ENCODE measurements around the gene NSD1. TPM values are rescaled to one million over a fixed set of nuclear protein-coding genes. Genes with fewer than 3 reads are reported as not detected.

NSD1 gene
- total and polyA plus RNA-seq, 2 of the 8 experiments (the other 6 are each of a cell fraction or from before 2014, with no cell fraction given): 22.8 to 168 TPM

DNA sequence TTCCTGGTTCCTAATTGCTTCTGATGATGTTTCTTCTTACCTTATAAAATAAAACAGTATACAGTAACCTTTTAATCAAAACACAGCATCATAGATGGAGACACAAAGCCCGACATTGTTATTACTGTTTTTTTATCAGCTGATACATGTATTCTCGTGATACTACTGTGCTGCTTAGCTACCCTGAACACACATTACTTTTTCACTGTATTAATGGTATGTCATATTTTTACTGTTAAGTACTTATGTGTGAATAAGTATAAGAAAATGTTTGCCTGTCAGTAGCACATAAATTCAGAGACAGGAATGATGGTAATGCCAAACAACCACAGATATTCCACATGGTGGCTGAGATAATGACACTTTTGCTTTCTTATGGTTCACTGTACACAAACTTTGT is 101.3 kb downstream of the NSD1 start:
- H3K4ac ChIP-seq (replicated peaks; ENCODE audit: insufficient read length, low read depth, low read length): no peak overlapping the region
- H3K36me3 ChIP-seq (ENCODE audit: control insufficient read depth in 2 of 4, insufficient read depth in 4 of 4, low read length in 3 of 4): peaks cover 3 to 53% (median 30%) of the 10 kb centered on the region in 4 experiments
- no peak overlapping the region for H3K27ac ChIP-seq (ENCODE audit: low read depth, low read length)
- no peak overlapping the region for H3K9ac ChIP-seq (replicated peaks in 1 of 4; ENCODE audit: extremely low read depth in 1 of 4, low read depth in 3 of 4, low read length in 3 of 4)
- CTCF ChIA-PET (ENCODE audit: partially characterized antibody): interaction anchor here (0.9 to 1.3 kb wide), 3 partner anchors 10 to 43 kb away, joined by 3 to 4 read pairs (median 3); no protein-coding TSS in a partner anchor
- H2BK20ac ChIP-seq (ENCODE audit: low read length): no peak overlapping the region
- H2BK15ac ChIP-seq (ENCODE audit: low read length): no peak overlapping the region
- 89% methylated on average over 2 of the region's 2 CpGs; no CpG with 5 or more reads in 1 of the 2 experiments for WGBS, 2 experiments (ENCODE audit: extremely low coverage in 1 of 2, insufficient coverage in 1 of 2, insufficient read length in 1 of 2, insufficient replicate concordance in 2 of 2, low coverage in 1 of 2, low lambda C conversion rate in 2 of 2, missing lambda C conversion rate in 1 of 2)
- no peak overlapping the region for H2BK5ac ChIP-seq (ENCODE audit: low read depth, low read length)
- peaks cover 2 to 3% of the 10 kb centered on the region in 2 experiments for H4K20me1 ChIP-seq (replicated peaks in 1 of 2; ENCODE audit: control insufficient read depth in 1 of 2, insufficient read depth in 2 of 2, low read length in 2 of 2)
- H2BK12ac ChIP-seq (ENCODE audit: low read depth, low read length): no peak overlapping the region
- peaks cover 0 to 54% of the 10 kb centered on the region in 2 experiments; a peak in 3 of 4 replicates for H3K79me2 ChIP-seq (ENCODE audit: control insufficient read depth in 1 of 2, insufficient read depth in 2 of 2, low read length in 2 of 2)
- DNase-seq (ENCODE audit: low read depth in 1 of 2, low spot score in 2 of 2) (no peak), FAIRE-seq (no peak)
- no peak overlapping the region for H3K4me3 ChIP-seq (ENCODE audit: extremely low read depth in 1 of 4, insufficient read depth in 2 of 4, low read depth in 3 of 4, low read length in 4 of 4)
- no peak overlapping the region for H3K4me2 ChIP-seq (ENCODE audit: insufficient read depth in 1 of 2, low read depth in 2 of 2, low read length in 2 of 2)
- H3K23me2 ChIP-seq (ENCODE audit: low read depth, low read length): no peaks in the 10 kb centered on the region
- no peak overlapping the region for H3K18ac ChIP-seq (ENCODE audit: extremely low read depth, low read length)
- H3K27me3 ChIP-seq (replicated peaks in 1 of 4; ENCODE audit: control insufficient read depth in 3 of 4, extremely low read depth in 1 of 4, insufficient read depth in 3 of 4, low read length in 3 of 4): no peaks in the 10 kb centered on the region
- TF ChIP-seq SIN3A (conservative IDR thresholded peaks at IDR 0.05 in 1 of 2, IDR thresholded peaks at IDR 0.05 in 1 of 2; ENCODE audit: low read depth in 1 of 2, low read length in 2 of 2): no peak
- no peak for TF ChIP-seq GTF2F1 (IDR thresholded peaks at IDR 0.05; ENCODE audit: borderline replicate concordance, low read depth, low read length)
- TF ChIP-seq RBBP5 (IDR thresholded peaks at IDR 0.05; ENCODE audit: borderline replicate concordance, low read depth, low read length): no peak
- TF ChIP-seq SRF (IDR thresholded peaks at IDR 0.05; ENCODE audit: low read depth, low read length): no peak
- no peak for TF ChIP-seq EP300 (IDR thresholded peaks at IDR 0.05; ENCODE audit: borderline replicate concordance in 1 of 2, low read depth in 2 of 2, low read length in 2 of 2)
- TF ChIP-seq CEBPB (IDR thresholded peaks at IDR 0.05; ENCODE audit: low read depth, low read length): no peak
- no peak for TF ChIP-seq CHD2 (IDR thresholded peaks at IDR 0.05; ENCODE audit: low read length)
- TF ChIP-seq, protein P1, sequence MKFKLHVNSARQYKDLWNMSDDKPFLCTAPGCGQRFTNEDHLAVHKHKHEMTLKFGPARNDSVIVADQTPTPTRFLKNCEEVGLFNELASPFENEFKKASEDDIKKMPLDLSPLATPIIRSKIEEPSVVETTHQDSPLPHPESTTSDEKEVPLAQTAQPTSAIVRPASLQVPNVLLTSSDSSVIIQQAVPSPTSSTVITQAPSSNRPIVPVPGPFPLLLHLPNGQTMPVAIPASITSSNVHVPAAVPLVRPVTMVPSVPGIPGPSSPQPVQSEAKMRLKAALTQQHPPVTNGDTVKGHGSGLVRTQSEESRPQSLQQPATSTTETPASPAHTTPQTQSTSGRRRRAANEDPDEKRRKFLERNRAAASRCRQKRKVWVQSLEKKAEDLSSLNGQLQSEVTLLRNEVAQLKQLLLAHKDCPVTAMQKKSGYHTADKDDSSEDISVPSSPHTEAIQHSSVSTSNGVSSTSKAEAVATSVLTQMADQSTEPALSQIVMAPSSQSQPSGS (IDR thresholded peaks at IDR 0.05; ENCODE audit: low read length): no peak
- no peak for TF ChIP-seq SP1 (IDR thresholded peaks at IDR 0.05; ENCODE audit: low read depth, low read length)
- no peak for TF ChIP-seq HDAC6 (IDR thresholded peaks at IDR 0.05; ENCODE audit: low read depth, low read length)
- TF ChIP-seq BACH1 (IDR thresholded peaks at IDR 0.05; ENCODE audit: low read length): no peak
- TF ChIP-seq ASH2L (IDR thresholded peaks at IDR 0.05; ENCODE audit: low read length): no peak
- no peak for TF ChIP-seq CBX5 (IDR thresholded peaks at IDR 0.05; ENCODE audit: low read depth, low read length)
- no peak overlapping the region for H2AFZ ChIP-seq (ENCODE audit: low read length)
- H3K4me1 ChIP-seq (replicated peaks in 1 of 4; ENCODE audit: control insufficient read depth in 3 of 4, insufficient read depth in 4 of 4, low read length in 3 of 4): peaks cover 0 to 2% (median 0%) of the 10 kb centered on the region in 4 experiments; a peak in 1 of 7 replicates
- no peak overlapping the region for H3K23ac ChIP-seq (ENCODE audit: insufficient read length)
- no peak overlapping the region for H3K14ac ChIP-seq (ENCODE audit: insufficient read length)
- no peak overlapping the region for H2AK5ac ChIP-seq (ENCODE audit: low read depth, low read length)
- H4K5ac ChIP-seq (ENCODE audit: insufficient read length, low read depth, low read length): no peak overlapping the region
- no peak overlapping the region for H2BK120ac ChIP-seq (replicated peaks; ENCODE audit: low read depth, low read length)
- H3K56ac ChIP-seq (replicated peaks; ENCODE audit: insufficient read length, low read depth, low read length): no peak overlapping the region
- no peaks in the 10 kb centered on the region for H3K9me3 ChIP-seq (ENCODE audit: insufficient read depth in 2 of 2, low read depth in 1 of 2, low read length in 1 of 2)
- no peak overlapping the region for H4K8ac ChIP-seq (ENCODE audit: extremely low read depth, insufficient read depth, low read length)
- no peak overlapping the region for H4K91ac ChIP-seq (replicated peaks; ENCODE audit: insufficient read length, low read length)
- peaks cover 6% of the 10 kb centered on the region; the same call in 1 of the 2 replicates for H3K79me1 ChIP-seq (ENCODE audit: low read depth, low read length)
- POLR2A ChIA-PET (ENCODE audit: partially characterized antibody): interaction anchor here (1.5 to 1.9 kb wide), 2 partner anchors 101 to 104 kb away, joined by 3 to 7 read pairs; partner anchors contain the start of gene NSD1
